Progenitor cell of endocrine pancreas (in vitro differentiated cells): Measurements from ENCODE around the gene RNF4. TPM values are rescaled to one million over a fixed set of nuclear protein-coding genes. Genes with fewer than 3 reads are reported as not detected.

Source experiments
- DNase-seq: peaks from one replicate; pipeline ENCODE4 v3.0.0; 2021; ENCODE audit warnings: low spot score; ENCODE audit not compliant: unreplicated experiment
- H3K27ac Mint-ChIP-seq: 2 replicates; pipeline ENCODE4 v1.8.0; 2021; ENCODE audit warnings: mild to moderate bottlenecking, moderate library complexity, mixed read lengths
- H3K27me3 Mint-ChIP-seq: 2 replicates; pipeline ENCODE4 v1.8.0; 2021; ENCODE audit warnings: mixed read lengths
- H3K36me3 Mint-ChIP-seq: 2 replicates; pipeline ENCODE4 v1.8.0; 2022; ENCODE audit warnings: mixed read lengths; ENCODE audit not compliant: insufficient read depth
- H3K4me1 Mint-ChIP-seq: 2 replicates; pipeline ENCODE4 v1.8.0; 2021; ENCODE audit warnings: low read depth, mixed read lengths
- H3K4me3 Mint-ChIP-seq: 2 replicates; pipeline ENCODE4 v1.8.0; 2021; ENCODE audit warnings: low read depth, mild to moderate bottlenecking, moderate library complexity, mixed read lengths
- H3K9me3 Mint-ChIP-seq: 2 replicates; pipeline ENCODE4 v1.8.0; 2021; ENCODE audit warnings: low read depth, mixed read lengths
- CTCF ChIP-seq: fragments of 200-600 bp; sonication (generic); IDR thresholded peaks from one replicate; pipeline ENCODE4 v1.5.0; 2021; ENCODE audit warnings: antibody characterized with exemption, mild to moderate bottlenecking; ENCODE audit not compliant: unreplicated experiment
- long read RNA-seq: library from polyadenylated mRNA; unstranded; transcript quantifications from one replicate; pipeline ENCODE4 v2.0.0, GENCODE V29; 2020
- total RNA-seq: library from RNA; stranded (reverse); gene quantifications from 2 replicates; pipeline ENCODE4 v1.2.1, GENCODE V29; 2021

The RNF4 gene, protein sequence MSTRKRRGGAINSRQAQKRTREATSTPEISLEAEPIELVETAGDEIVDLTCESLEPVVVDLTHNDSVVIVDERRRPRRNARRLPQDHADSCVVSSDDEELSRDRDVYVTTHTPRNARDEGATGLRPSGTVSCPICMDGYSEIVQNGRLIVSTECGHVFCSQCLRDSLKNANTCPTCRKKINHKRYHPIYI
- 44.2 and 49.5 TPM in 2 replicates for total RNA-seq
- long read RNA-seq, partial matches to known transcripts, result 6 of 136 reads
- long read RNA-seq, other reads (novel, unspliced or antisense), result 130 of 136 reads

- peaks cover 7% of the 10 kb centered on the region for H3K27me3 Mint-ChIP-seq
- H3K9me3 Mint-ChIP-seq, result no peaks in the 10 kb centered on the region
- peaks cover 12% of the 10 kb centered on the region for H3K36me3 Mint-ChIP-seq
- no peak for TF ChIP-seq CTCF
- peak; percentile 81 for DNase-seq
- peaks cover 21% of the 10 kb centered on the region for H3K4me1 Mint-ChIP-seq
- H3K27ac Mint-ChIP-seq, result peak within 1 kb of the TSS; percentile 99
- H3K4me3 Mint-ChIP-seq, result peak within 1 kb of the TSS; percentile 95
These were observed at the start of gene RNF4 for GRCh38 chr4:2468456-2469191. Gene RNF4, plus strand, starts transcription at chr4:2469106. Its CDS starts 21,388 bp downstream, at chr4:2490494.

- Mint-ChIP-seq H3K4me1 (peaks cover 12% of the 10 kb centered on the region), H3K9me3 (no peaks in the 10 kb centered on the region), H3K36me3 (no peaks in the 10 kb centered on the region), H3K4me3 (peak overlapping the region; percentile 77), H3K27me3 (peaks cover 69% of the 10 kb centered on the region), H3K27ac (no peak overlapping the region)
- TF ChIP-seq CTCF, result no peak
- DNase-seq, result no peak
These were observed 49.1 kb upstream of the RNF4 start for GRCh38 chr4:2419814-2420213.

DNA sequence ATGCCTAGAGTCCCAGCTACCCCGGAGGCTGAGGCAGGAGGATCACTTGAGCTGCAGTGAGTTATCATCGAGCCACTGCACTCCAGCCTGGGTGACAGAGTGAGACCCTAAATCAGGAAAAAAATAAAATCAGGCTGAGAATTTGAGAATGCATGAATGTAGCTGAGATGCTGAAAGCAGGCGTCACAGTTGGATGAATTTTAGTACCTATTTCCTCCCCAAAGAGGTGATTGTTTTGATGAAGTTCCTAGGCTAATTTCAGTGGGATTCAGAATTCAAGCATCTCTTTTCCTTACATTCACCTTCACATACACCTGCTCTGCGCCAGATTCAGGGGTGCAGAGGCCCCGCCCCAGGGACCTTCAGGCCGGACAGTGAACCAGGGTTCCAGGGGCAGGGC, 47.0 kb upstream of the RNF4 start:
- no peak overlapping the region for H3K4me3 Mint-ChIP-seq
- peaks cover 12% of the 10 kb centered on the region for H3K4me1 Mint-ChIP-seq
- H3K27ac Mint-ChIP-seq, result no peak overlapping the region
- no peaks in the 10 kb centered on the region for H3K9me3 Mint-ChIP-seq
- H3K36me3 Mint-ChIP-seq, result no peaks in the 10 kb centered on the region
- H3K27me3 Mint-ChIP-seq, result peaks cover 51% of the 10 kb centered on the region
- TF ChIP-seq CTCF, result no peak
- no peak for DNase-seq

GRCh38 chr4:2423066-2423465, 45.8 kb upstream of the RNF4 start:
- no peak for DNase-seq
- Mint-ChIP-seq H3K36me3 (no peaks in the 10 kb centered on the region), H3K27ac (no peak overlapping the region), H3K9me3 (no peaks in the 10 kb centered on the region), H3K4me1 (peaks cover 12% of the 10 kb centered on the region), H3K4me3 (no peak overlapping the region), H3K27me3 (peaks cover 44% of the 10 kb centered on the region)
- TF ChIP-seq CTCF, result no peak

GRCh38 chr4:2423695-2424094, 45.2 kb upstream of the RNF4 start:
- DNase-seq, result no peak
- H3K27me3 Mint-ChIP-seq, result peaks cover 45% of the 10 kb centered on the region
- H3K27ac Mint-ChIP-seq, result no peak overlapping the region
- no peak overlapping the region for H3K4me3 Mint-ChIP-seq
- H3K4me1 Mint-ChIP-seq, result peaks cover 12% of the 10 kb centered on the region
- no peaks in the 10 kb centered on the region for H3K9me3 Mint-ChIP-seq
- no peak for TF ChIP-seq CTCF
- H3K36me3 Mint-ChIP-seq, result no peaks in the 10 kb centered on the region
